Cerebellar nuclear complex (tissue), 1 donor: ENCODE data around the gene LMF1.

Experiments
- DNase-seq, 2 experiments: peaks; one replicate each; lab custom pipeline; 2025; lab: John Stamatoyannopoulos, UW

Gene LMF1

DNA sequence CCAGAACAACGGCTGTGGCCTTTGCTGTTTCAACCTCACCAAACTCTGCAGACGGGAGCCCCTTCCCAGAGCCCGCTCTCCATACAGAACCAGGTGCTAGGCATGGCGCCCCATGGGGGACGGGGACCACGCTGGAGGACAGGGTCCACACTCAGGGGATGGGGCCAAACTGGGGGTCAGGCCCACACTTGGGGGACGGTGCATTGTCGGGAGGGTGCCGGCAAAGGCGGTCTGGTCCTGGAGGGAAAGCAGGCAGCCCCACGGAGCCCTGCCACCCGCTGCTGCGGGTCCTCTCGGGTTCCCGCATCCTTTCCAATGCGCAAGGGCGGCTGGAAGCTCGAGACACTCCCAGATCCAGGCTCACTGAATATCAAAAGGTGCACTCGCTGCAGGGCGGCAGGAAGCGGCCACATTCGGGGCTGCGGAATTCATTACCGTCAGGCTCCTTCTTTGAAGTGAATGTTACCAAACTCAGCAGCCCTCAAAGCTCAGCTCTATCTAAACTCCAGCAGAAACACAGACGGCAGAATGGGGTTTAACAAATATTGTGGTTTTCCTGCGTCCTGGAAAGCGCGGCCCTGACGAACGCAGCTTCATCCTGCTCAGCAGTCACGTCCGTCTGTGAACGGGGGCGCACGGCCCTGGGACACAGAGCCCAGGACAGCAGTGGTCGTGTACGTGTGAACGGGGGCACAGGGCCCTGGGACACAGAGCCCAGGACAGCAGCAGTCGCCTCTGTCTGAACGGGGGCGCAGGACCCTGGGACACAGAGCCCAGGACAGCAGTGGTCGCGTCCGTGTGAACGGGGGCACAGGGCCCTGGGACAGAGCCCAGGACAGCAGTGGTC lies 41.3 kb downstream of the LMF1 start:
- DNase-seq = no peak

DNA sequence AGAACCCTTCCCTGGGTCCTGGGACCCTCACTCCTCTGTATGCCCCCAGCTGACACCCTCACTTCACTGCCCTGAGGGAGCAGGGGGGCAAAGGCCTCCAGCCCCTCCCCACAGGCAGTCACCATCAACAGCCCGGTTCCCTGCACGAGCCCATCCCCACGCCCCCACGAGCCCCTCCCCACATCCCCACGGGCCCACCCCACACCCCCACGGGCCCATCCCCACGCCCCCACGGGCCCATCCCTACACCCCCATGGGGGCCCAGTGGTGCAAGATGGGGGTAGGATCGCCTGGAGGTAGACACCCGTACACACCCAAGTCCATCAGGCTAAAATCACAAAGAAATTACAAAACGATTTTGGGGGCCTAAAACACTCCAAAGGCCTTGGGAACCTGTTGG lies 42.3 kb downstream of the LMF1 start:
- DNase-seq = no peak

DNA sequence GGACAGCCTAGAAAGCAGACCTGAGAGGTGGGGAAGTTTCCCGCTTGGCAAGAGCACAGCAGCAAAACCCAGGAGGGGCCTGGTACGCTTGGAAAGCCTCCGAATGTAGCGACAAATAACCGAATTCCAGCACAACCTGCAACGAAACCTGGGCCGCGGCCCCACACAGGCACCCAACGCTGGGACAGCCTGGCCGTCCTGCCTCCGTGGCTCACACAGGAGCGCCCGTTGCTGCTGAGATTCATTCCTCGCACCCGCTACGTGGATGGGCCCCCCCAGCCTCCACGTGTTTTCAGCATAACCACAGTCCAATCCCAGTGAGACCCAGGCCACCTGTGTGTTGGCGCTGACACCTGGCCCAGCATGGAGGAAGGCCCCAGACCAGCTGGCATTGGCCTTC lies 42.9 kb downstream of the LMF1 start:
- DNase-seq = no peak

DNA sequence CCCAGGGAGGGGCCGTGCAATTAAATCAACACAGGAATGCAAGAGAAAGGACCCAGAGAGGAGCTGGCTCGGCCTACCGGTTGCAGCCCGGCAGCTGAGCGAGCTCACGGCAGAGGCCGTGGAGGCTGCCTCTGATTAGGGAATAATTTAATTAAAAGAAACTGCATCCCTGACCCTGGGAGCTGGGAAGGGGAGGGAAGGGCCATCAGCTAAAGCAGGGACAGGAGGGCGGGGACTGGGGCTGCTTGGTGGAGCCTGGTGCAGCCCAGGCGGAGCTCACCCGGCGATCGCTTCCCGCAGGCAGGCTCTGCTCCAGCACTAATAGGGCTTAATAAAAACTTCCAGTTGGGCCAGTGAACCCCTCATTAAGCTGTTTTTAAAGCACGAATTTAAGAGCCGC lies 43.4 kb downstream of the LMF1 start:
- DNase-seq = no peak

DNA sequence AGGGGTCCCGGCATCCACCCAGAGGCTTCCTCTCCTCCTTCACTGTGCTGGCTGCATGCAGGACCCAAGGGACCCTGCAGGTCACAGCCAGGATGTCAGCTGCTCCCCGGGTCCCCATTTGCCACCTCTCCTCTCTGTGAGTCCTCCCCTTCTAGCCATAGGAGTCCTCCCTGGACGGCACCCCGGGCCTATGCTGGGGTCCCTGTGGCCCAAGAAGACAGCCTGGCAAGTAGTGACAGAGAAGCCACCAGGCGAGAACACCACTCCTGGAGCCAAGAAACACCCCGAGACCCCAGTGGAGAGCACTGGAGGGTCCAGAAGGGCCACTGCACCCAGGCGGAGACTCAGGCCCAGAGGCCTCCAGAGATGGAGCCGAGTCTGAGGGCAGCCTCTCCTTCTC lies 44.1 kb downstream of the LMF1 start:
- no peak for DNase-seq

DNA sequence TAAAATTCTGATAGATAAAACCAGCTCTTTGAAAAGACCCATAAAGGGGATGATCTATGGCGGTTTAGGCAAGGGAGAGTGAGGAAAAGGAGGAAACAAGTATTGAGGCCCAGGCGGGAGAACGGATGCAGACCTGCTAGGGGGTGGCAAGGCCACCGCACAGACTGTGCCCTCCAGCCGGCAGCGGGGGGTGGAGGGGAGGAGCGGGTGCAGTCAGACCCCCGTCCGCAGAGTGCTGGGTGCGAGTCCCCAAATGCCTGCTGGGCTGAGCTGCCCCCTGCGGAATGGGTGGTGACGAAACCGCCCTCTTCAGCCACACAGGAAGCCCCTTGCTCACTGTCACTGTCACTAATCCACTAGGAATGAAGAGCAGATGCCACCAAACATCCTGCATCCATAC lies 46.0 kb downstream of the LMF1 start:
- no peak for DNase-seq

DNA sequence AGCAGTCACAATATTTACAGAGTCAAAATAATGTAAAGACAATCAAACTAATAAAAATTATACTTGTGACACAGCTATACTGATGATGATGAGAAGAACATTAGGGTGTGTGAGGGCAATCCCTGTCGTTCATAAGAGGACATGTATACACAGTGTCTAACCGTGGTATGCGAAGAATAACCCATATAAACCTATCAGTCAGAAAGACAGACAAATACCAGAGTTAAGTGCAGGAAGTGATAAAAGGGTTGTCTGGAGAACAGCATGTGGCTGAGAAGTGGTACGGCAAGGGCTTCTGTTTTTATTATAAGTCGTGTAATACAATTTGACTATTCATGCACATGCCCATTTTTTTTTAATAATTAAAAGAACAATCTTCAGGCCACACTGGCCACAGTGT lies 46.7 kb downstream of the LMF1 start:
- DNase-seq = no peak

DNA sequence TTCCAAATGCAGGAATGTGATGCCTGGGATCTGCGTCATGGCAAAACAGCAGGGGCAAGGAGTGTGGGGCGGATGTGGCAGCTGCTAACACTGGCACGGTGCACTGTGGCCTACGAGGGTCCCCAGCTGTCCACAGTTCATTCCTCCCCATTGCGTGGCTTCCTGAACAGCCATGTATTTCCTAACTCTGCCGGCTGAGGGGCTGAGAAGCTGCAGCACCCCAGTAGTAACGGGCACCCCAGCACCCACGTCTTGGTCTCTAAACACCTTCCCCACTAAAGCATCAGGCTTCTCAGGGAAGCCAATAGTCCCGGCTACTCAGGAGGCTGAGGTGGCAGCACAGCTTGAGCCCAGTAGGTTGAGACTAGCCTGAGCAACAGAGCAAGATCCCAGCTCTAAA lies 47.6 kb downstream of the LMF1 start:
- DNase-seq = no peak

DNA sequence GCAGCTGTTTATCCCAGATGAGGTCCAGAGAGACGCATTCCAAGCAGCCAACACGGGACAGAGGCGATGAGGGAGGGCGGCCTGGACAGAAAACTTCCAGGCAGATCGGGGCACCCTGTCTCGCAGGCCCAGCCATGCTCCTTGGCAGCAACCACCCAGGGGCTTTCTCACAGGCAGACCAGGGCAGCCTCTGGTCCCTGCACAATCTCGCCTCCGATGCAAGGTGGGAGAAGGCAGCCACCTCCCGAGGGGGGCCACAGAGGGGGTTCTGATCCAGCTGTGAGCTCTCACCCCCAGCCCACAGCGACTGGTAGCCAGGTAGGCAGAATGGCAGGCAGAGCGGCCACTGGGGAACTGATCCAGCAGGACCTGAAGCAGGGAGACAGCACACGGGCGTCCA lies 48.7 kb downstream of the LMF1 start:
- DNase-seq = no peak

DNA sequence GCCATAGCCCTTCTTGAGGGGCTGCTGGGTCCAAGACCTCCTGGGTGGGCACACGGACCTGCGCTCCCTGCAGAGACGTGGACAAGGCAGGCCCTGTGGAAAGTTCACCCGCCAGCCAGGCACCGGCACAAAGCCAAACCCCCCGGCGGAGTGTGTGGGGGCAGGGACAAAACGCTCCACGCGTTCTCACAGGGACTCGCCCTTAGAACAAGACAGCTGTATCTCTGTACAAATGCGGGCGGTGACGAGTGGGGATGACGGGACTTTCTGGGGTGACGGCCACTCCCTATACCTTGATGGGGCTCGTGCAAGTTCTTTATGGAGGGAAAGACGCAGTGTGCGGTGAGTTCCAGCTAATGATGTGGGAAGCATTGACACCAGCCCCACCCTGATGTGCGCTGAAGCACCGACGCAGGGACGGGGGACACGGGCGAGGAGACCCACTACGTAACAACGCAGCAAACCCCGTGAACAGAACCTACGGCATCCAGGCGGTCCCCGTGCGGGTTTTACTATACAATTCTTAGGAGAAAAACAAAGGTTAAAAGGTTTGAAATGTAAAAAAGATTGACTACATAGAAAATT lies 49.4 kb downstream of the LMF1 start:
- DNase-seq = no peak

DNA sequence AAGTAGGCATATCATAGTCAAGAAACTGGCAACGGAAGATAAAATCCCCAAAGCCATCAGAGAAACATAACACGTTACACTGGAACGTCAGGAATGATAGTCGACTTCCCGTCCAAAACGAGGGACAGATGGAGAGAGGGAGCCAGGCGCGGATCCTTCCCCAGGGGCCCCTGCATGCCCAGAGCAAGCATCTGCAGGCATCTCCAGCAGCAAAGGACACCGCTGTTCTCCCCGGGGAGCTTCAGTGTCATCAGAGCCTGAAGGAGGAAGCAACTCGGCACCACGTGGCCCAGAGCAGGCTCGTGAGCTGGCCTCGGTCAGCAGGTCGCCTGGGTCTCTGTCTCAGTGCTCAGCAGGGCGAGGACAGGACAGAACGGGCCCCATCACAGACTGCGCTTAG lies 50.1 kb downstream of the LMF1 start:
- no peak for DNase-seq

DNA sequence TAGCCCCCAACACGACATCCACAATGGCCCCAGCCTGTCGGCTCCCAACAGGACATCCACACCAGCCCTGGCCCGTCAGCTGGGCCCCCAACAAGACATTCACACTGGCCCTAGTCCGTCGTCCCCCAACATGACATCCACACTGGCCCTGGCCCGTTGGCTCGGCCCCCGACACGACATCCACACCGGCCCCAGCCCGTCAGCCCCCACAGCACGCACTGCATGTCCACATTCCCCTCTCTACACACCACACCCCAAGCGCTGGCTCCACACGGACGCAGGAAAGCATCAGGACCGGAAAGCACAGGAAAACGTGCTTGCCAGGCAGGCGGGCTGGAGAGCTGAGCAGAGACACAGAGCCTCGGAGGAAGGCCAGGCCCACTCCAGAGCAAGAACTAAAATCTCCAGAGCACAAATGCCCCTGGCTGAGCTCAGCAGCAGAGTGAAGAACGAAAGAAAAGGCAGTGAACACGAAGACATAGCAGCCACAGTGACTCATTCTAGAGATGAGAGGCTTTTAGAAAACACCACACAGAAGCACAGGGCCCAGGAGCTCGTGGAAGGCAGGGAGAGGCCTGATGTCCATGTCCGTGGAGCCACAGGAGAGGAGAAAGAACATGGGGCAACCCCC lies 50.6 kb downstream of the LMF1 start:
- no peak for DNase-seq

DNA sequence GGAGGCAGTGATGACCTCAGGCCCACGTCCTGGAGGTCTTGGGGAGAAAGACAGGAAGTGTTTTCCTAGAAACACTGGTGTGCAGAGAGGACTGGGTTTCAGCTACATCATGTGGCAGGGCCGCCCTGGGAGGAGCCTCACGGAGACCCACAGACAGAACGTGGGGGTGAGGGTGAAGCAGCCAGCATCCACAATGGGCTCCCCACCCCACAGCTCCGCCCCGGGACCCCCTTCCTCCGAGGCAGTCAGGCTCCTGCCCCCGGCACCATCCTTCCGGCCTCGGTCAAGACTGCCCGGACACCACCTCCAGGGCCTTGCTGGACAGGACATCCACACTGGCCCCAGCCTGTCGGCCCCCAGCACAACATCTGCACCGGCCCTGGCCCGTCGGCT lies 51.1 kb downstream of the LMF1 start:
- no peak for DNase-seq

DNA sequence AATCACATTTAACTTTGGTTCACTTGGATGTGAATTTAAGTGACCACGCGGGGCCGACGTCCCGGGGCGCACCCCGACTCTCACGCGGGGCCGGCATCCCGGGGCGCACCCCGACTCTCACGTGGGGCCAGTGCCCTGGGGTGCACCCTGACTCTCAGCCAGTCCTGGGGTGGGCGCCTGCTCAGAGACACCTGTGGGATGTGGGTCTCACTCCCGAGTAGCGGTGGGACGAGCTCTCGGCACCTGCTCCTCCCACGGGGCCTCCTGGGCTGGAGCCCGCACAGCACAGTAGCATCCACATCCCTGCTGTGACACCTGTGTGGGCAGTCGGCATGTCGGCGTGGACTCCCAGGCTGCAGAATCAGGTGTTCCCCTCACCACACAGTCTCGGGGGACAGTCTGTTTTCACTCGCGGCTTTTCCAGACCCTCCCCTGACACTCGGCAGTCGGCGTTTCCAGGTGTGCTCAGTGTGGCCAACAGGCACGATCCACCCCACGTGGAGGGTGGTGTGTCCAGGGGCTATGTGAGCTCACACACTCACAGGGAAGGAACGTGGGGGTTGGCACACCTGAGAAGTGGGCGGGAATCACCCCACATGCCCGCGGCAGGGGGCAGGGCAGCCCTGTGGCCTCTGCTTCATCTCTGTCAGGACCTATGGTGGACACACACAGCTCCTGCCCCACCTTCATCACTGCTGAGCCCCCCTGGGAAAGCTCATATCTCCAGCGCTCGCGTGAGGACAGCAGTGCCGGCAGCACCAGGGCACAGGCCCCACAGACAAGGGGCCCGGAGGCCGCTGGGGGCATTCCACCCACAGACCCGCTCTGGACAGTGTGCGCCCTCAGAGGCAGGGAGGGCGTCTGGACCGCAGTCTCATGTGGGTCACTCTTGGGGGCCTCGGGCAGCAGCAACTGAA lies 51.8 kb downstream of the LMF1 start:
- no peak for DNase-seq

DNA sequence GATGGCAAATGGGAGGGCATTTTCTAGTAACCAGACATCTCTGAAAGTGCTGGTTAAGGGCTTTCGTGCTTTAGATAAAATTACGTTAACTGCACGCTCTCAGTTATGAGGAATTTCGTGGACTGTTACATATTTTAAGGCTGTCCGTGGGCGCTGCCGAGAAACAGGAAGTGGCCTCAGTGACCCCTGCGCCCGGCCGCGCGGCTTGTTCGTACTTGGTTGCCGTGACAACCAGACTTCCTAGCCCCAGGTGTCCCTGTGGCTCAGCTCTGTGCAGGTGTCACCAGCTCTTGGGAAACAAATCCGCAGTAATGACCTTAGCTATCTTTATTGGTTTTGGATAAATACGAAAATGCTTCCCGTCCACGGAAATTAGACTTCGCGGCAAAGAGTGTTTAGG lies 52.7 kb downstream of the LMF1 start:
- DNase-seq = no peak

DNA sequence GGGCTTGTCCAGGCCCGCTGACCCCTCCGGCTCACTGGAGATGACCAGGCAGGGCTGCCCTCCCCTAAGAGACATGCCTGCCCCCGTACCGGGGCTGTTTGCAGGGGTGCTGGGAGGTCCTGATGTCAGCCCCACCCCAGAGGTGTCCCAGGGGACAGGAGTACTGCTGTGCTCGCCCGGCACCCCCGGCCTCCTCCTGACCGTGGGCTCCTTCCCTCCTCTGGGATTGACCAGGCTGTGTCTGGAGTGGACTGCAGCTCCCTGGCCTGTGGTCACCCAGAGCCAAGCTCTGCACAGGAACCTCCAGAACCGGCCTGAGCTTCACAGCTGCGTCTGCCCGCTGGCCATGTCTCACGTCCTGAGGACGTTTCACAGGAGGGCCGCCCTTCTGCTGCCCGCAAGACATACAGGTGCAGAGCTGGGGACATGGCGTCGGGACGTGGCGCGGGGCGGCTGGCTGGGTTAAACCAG lies 53.2 kb downstream of the LMF1 start:
- DNase-seq = no peak

DNA sequence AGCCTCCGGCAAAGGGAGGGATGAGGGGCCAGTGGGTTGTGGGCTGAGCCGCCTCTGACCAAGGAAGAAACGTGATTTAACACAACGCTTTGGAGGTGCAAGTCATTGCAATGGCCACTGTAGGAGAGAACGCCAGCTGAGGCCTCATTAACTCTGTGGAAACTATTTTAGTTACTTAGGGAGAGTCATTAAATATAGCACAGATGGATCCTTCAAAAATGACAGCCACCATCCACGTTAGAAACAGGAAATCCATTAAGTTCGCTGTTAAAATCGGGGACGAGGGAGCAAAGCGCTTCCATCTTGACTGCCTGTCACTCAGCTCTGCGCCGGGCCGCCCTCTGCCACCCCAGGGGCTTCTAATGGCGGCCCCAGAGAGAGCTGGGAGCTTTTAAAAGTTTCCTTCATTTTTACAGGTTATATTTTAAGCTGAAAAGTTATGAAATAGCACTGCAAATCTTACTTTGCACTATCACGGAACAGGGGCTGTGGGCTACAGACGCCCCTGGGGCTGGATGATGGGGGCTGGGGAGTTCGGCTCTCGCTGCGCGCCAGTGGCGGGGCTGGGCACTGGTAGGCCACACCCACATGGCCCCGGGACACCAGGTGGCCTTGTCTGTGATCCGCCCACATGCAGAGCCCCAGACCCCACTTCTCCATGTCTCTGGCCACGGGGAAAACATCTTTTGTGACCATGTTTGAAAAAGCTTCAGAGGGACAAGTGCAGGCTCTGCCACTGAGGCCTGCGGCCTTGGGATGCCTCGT lies 54.6 kb downstream of the LMF1 start:
- DNase-seq = no peak

DNA sequence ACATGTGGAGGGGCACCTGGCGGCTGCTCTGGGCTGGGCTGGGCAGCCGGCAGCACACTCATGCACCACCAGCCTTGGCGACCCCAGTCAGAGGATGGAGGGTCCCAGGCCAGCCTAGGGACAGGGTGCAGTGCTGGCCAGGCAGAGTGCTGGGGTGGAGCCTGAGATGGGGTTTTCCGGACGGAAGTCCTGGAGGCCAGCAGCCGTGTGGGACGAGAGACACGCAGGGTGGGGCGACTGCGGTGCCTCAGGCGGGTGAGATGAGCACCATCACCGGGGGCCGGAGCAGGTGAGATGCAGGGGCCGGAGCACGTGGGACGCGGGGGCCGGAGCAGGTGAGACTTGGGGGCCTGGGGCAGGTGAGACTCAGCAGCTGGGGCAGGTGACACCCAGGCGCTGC lies 55.2 kb downstream of the LMF1 start:
- DNase-seq = no peak

DNA sequence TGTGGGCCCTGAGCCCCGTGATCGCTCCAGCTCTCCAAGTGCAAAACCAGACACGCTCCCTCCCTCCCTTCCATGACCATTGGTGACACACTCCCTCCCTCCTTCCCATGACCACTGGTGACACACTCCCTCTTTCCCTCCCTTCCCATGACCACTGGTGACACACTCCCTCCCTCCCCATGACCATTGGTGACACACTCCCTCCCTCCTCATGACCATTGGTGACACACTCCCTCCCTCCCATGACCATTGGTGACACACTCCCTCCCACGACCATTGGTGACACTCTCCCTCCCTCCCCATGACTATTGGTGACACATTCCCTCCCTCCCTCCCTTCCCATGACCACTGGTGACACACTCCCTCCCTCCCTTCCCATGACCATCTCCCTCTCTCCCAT lies 56.3 kb downstream of the LMF1 start:
- no peak for DNase-seq

DNA sequence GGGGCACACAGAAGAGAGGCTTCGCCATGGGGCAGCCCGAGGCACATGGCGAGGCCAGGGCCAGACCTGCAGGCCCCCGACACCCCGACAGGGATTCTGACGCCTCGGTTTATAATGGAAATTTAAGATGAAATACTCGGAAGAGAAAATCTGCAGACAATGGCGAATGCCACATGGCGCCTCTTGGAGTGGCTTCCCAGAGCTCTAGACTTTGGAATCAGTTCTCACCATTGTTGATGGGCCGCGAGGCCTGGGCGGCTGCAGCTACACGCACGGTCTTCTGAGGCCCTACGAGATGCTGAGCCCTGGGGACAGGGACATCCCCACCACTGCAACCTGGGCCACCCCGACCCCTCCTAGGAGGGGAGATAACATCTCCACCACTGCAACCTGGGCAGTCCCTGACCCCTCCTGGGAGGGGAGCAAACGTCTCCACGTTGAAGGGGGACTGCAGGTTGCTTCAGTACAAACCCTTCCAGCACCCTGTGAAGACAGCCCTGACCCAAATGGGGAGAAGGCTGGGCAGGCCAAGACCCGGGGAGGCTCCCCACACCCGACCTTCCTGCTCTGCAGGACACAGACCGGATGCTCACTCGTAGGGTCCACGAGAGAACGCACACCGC lies 56.9 kb downstream of the LMF1 start:
- no peak for DNase-seq
